DLD1 (cell line): ENCODE results near the gene ZAP70.
"Not testable (repeated sequence)": the region's sequence is repeated elsewhere in the genome, so short reads cannot be mapped to it uniquely, and the experiment has no call there.

Experiments
- in situ Hi-C: cut with HindIII; loops from 2 replicates; pipeline ENCODE4 v1.10.0; 2017; ENCODE audit warnings: low sequenced_read_pairs

Gene ZAP70

DNA sequence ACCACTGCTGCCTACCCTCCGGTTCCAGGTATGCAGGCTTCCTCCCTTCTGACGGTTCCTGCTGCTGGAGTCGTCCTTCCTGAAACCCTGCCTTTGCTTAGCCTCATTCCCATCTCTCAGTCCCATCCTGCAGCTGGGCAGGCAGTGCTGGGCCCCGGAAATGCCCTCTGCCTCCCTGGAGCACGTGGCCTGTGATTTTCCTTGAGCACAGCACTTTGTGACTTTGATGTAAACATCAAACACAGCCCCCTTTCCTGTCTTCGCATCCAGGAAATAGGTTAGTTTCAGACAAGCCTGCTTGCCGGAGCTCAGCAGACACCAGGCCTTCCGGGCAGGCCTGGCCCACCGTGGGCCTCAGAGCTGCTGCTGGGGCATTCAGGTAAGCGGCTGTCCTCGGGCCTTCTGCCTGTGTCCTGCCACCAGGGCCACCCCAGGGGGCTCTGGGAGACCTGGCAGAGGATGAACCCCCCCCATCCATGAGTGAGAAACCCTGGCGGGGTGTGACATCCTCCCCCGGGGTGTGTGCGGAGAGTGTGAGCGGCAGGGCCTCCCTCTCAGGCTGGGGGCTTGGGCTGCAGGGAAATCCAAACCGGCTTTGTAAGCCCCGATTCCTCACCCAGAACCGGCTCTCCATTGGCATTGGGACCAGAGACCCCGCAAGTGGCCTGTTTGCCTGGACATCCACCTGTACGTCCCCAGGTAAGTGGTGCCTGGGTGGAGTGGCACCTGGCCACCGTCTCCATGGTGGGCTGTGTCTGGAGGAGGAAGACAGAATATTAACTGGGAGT, at the start of gene ZAP70:
ZAP70 (plus strand) TSS at position 281 of the 788 bp plus-strand sequence. CDS start 10,461 bp downstream, outside the sequence.
- in situ Hi-C loops: no loop called here

DNA sequence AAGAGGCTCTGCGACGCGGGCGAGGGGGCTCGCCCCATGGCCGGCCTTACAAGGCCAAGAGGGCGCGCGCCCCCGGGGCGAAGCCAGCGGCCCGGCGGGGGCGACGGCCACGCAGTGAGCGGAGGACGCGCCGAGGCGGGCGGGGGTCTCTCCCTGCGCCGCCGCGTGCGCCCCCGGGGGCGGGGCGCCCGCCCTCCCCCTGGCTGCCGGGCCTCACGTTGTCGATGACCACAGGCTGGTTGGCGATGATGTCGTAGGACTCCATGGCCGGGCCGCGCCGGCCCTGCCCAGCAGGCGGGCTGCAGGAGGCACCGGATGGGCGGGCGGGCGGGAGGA, 49.8 kb upstream of the ZAP70 start:
- in situ Hi-C loops: no loop called here

DNA sequence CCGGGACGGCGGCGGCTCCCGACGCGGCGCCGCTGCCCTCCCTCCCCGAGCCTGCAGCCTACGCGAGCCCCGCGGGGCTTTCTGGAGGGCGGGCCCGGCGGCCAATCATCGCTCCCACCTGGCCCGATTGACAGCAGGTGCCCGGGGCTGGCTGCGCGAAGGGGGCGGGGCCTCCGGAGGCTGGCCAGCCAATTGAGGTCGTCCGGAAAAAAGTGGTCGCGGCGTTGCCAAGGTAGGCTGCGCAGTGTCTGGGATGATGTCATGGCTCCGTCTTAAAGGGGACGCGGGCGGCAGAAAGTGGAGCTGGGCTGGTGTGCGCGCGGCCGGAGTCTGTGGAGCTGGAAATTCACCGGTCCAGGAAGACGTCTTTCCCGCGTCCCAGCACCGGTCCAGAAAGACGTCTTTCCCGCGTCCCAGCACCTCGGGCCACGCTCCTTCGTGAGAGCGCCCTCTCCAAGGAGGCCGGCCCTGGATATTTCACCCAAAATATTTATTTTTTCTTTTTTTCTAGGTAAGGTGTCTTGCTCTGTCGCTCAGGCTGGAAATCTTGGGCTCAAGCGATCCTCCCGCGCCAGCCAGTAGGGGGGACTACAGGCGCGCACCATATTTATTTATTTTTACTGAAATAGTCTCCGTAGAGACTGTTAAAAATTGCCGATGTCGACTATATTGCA, 49.3 kb upstream of the ZAP70 start, which contains the start of gene ACTR1B:
ACTR1B (minus strand) TSS at position 83 of the 674 bp plus-strand sequence. CDS start 154 bp downstream, outside the sequence.
- in situ Hi-C loops: no loop called here

DNA sequence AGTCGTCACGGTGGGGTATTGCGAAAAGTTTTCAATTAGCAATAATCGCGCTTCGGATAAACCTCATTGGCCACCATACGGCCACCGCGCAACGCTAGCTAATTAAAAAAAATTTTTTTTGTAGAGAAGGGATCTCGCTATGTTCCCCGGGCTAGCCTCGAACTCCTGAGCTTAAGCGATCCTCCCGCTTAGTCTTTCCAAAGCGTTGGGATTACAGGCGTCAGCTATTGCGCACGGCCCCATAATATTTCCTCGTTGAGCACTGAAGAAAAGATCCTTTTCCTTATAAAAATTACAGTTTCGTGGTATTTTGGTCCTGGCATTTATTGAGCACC, 48.8 kb upstream of the ZAP70 start:
- in situ Hi-C loops: no loop called here

DNA sequence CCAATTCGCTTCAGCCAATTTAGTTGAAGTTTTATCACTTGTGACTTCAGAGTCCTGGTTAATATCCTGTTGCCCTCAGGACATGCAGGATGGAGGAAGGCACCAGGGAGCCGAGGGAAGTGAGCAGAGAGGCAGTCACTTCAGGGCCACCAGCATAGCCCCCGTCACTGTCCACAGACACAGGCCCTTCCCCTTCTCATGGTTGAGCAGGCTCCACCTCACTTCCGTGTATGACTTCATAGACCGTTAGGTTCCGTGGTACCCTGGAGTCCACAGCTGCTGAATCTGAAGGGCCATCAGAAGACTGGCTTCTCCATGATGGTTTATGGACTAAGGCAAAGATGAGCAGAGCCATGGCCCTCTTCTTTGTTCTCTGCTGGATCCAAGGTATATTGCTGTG, 43.9 kb upstream of the ZAP70 start, which contains the start of gene C2orf92:
C2orf92 (plus strand) TSS at position 266 of the 400 bp plus-strand sequence; CDS start at position 342, 76 bp downstream.
- in situ Hi-C loops: no loop called here

DNA sequence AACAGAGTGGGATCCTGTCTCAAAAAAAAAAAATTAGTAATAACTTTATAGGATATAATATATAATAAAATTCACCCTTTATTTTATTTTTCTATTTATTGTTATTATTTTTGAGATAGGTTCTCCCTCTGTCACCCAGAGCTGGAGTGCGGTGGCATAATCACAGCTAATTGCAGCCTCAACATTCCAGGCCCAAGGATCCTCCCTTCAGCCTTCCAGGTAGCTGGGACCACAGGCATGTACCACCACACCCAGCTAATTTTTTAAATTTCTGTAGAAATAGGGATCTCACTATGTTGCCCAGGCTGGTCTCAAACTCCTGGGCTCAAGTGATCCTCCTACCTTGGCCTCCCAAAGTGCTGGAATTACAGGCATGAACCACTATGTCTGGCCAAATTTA, 42.9 kb upstream of the ZAP70 start:
- in situ Hi-C loops: no loop called here

DNA sequence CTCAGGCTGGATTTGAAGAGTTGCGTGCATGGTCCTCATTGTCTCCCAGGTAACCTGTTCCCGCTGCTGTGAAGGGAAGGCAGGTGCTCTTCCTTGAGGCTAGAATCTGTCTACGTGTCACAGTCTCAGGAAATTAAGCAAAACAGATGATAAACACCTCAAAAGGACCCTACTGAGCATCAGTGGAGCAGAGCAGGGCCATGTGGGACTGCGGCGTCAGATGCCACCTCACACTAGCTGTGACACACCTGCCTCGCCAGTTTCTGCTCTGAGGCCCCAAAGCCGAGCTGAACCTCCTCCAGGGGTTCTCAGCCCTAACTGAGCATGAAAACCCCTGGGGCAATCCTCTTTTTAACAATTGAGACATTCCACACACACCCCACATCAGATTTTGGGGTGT, 41.9 kb upstream of the ZAP70 start:
- in situ Hi-C loops: no loop called here

DNA sequence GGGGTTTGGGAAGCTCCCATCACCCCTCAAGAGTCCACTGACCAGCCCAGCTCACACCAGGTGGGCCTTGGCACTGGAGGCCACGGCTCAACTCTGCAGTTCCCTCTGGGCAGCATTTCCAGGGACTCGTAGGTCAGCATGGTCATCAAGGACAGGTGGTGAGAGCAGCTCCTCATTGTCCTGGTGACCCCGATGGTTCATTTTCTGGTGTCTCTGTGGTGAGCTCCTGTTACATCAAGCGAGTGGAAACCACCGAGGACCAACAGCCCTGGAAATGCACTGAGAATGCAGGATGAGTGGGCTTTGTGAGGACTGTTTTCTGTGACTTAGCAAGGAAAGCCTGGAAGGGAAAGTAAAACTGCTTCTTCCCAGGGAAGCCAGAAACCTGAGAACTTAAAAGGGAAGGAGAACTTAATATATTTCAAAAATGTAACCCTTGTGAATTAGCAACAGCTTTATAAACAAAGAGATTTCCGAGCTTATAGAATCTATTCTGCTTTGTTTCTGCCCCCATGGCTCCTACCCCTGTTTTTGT, 40.7 kb upstream of the ZAP70 start:
- in situ Hi-C loops: not testable (repeated sequence)

DNA sequence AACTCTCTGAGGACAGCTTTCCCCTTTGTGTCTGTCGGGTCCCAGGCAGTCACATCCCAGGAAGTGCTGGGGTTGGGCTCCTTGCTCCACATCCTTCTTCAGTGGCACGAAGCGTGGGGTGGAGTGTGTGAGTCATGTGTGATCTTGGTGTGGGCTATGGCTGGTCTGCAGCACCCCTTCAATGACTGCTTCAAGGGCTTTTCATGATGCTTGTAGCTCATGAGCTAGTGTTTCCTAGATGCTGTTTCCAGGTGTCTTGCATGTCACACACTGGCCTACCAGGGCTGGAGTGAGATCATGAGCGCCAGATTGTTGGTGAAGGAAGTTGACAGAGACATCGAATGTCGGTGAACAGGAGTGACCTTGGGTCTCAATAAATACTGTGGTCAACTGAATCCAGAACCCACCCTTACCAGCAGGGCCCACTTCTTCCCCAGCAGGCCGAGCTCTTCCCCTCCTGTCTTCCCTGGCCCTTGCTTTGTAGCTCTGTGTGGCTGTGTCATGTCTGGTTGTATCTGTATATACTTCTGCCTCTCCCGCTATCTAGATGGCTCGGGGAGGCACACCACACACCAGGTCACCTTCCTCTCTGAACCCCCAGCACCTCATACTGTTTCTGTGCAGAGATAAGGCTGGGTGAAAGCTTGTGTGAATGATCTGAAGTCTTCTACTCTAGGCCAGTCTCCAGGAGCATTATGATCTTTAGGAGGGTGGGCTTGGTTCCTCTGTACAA, 40.0 kb upstream of the ZAP70 start:
- in situ Hi-C loops: no loop called here

DNA sequence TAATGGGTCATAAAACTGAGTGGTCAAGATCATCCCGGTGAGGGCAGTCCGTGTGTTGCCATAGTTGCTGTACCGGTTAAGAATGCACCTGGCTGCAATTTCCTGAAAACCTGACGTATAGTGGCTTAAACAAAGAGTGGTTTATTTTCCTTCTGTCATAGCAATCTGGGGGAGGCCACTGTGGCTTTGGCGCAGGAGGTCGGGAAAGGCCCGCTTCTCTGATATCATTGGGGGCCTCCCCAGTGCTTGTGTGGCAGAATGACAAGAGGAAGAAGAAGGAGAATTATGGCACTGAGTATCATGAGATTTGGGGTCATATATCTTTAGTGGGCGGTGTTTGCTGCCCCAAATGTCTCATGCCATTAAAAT, 39.5 kb upstream of the ZAP70 start:
- in situ Hi-C loops: no loop called here

DNA sequence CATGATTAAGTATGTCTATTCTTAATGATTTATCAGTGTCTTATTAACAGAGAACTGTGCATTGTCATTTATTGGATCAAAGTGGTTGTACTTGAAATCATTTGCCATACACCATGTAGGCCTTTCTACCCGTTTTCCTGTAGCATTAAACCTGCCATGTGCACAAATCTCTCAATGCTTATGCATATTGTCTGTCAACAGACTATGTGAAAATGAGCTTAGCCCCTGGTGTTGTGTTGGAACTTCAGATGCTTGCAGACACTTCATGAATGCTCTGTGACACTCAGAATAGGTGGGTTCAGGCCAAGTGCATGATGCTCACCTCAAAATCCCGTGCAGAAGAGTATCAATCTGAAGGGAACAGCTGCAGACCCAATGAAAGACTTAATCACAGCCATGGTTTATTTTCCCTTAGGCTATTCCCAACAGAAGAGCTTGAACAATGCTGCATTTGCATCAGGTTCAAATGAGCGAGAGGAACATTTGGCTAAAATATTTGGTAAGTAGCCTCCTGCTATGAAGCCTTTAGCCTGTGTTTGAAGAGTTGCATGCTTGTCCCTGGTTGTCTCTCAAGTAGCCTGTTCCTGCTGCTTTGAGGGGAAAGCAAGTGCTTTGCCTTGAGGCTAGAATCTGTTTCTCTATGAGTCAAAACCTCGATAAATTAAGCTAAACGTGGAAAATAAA, 37.8 kb upstream of the ZAP70 start:
- in situ Hi-C loops: no loop called here

DNA sequence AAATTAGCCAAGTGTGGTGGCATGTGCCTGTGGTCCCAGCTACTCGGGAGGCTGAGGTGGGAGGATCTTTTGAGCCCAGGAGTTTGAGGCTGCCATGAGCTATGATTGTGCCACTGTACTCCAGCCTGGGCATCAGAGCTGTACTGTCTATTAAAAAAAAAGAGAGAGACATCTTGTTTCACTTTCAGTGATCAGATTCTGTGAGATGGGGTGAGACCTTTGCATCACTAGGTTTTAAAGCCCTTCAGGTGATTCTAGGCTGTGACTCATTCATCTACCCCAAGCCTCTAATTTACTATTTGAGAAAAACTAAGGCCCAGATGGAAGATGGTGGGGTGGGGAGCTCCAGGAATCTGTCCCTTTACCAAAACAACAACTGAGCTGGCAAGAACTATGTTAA, 36.8 kb upstream of the ZAP70 start:
- in situ Hi-C loops: no loop called here

DNA sequence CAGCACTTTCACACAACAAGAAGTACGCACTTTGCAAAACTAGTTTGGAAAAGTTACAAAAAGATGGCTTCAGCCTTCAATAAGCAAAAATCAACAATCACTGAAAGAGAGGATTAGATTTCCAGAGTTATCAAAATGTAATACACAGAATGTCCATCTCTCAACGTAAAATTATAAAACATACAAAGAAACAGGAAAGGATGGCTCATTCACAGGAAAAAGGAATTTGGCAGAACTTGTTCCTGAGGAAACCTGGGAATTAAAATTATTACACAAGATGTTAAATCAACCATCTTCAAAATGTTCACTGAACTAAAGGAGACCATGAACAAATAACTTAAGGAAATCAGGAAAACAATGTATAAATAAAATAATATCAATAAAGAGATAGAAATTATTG, 35.9 kb upstream of the ZAP70 start:
- in situ Hi-C loops: no loop called here

DNA sequence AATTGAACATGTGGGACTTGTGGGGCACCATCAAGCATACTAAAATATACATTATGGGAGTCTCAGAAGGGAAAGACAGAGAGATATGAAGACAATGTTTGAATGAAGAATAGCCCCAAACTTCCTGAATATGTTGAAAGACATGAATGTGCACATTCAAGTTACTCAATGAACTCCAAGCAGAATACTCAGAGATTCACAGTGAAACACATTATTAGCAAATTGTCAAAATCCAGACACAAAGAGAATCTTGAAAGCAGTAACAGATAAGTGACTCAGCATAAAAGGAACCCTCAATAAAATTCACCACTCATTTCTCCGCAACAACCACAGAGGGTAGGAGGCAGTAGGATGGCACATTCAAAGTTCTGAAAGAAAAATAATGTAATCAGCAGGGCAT, 35.1 kb upstream of the ZAP70 start:
- in situ Hi-C loops: no loop called here

DNA sequence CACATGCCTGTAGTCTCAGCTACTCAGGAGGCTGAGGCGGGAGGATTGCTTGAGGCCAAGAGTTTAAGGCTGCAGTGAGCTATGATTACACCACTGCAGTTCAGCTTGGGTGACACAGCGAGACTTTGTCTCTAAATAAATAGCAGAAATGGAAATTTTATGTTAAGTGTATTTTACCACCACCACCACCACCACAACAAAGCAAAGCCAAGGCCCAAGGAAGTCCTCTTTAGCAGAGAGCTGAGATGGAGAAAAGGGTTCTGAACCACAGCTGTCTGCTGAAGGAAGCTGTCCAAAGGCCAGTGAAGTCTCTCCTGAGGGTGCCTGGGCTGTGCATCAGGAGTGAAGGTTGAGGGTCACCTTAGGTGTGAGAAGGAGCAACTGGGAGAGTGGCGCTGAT, 26.1 kb upstream of the ZAP70 start:
- in situ Hi-C loops: not testable (repeated sequence)

DNA sequence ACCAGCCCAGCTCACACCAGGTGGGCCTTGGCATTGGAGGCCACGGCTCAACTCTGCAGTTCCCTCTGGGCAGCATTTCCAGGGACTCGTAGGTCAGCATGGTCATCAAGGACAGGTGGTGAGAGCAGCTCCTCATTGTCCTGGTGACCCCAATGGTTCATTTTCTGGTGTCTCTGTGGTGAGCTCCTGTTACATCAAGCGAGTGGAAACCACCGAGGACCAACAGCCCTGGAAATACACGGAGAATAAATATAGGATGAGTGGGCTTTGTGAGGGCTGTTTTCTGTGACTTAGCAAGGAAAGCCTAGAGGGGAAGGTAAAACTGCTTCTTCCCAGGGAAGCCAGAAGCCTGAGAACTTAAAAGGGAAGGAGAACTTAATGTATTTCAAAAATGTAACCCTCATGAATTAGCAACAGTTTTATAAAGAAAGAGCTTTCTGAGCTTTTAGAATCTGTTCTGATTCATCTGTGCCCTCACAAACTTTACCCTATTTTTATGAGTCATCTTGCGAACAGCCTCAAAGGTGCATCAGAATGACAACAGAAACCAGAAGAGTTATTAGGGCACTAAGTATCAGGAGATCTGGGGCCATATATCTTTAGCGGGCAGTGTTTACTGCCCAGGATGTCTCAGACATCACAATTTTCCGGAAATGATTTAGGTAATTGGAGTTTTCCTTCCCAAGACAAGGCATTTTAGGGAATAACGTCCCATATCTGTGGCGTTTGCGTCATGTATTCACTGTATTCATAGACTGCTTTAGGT, 25.1 kb upstream of the ZAP70 start:
- in situ Hi-C loops: no loop called here

DNA sequence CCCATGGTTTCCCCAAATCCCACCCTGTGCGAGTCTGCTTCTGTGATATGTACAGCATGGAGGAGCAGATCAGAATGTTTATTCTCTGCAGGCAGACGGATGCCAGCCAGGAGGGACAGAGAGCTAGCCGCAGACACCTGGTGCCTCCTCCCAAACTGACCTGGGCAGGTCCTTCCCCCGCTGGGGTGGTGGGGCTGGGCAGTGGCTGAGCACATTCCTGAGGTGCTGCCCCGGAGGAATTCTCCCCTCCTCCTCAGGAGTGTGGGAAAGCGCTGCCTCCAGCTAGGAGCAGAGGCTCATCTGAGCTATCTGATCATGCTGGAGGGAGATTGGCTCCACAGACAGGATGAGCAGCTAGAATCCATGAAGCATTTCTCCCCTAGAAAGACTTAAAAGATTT, 22.2 kb upstream of the ZAP70 start:
- in situ Hi-C loops: no loop called here

DNA sequence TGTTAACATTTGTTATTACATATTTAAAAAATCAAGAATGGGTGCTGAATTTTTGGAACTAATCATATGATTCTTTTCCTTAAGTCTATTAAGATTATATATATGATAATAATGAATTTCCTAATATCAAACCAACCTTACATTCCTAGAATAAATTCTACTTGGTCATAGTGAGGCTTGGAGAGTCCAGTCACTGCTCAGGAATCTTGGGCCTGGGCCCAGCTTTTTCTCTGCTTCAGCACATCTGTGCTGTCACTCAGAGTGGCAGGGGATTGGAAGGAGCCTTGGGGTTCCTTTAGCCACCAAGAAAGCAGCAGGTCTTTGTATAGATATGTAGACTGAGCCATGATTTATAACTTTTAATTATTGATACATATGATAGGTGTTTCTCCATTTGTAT, 19.9 kb upstream of the ZAP70 start:
- in situ Hi-C loops: no loop called here

DNA sequence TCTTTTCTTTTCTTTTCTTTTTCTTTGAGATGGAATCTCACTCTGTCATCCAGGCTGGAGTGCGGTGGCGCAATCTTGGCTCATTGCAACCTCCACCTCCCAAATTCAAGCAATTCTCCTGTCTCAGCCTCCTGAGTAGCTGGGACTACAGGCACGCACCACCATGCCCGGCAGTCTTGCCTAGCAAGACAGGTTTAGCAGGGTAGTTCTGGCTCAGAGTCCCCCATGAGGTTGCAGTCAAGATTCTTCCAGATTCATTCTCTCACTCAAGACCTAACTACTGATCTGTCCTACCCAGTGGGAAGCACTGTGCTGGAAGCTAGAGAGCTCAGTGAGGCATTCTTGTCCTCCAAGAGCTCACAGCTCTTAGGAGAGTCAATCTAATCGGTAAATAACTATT, 17.6 kb upstream of the ZAP70 start:
- in situ Hi-C loops: no loop called here
